Measurements from ENCODE around the gene TRIM56. TPM values are rescaled to one million over a fixed set of nuclear protein-coding genes. Genes with fewer than 3 reads are reported as not detected.
A peak's percentile ranks its signal among the peaks of the same experiment; 100 is the strongest.
"Not testable (repeated sequence)": the region's sequence is repeated elsewhere in the genome, so short reads cannot be mapped to it uniquely, and the experiment has no call there.

The TRIM56 gene
- total and polyA plus RNA-seq, 4 donors, result 9.4 to 58.3 (median 36.7) TPM

DNA sequence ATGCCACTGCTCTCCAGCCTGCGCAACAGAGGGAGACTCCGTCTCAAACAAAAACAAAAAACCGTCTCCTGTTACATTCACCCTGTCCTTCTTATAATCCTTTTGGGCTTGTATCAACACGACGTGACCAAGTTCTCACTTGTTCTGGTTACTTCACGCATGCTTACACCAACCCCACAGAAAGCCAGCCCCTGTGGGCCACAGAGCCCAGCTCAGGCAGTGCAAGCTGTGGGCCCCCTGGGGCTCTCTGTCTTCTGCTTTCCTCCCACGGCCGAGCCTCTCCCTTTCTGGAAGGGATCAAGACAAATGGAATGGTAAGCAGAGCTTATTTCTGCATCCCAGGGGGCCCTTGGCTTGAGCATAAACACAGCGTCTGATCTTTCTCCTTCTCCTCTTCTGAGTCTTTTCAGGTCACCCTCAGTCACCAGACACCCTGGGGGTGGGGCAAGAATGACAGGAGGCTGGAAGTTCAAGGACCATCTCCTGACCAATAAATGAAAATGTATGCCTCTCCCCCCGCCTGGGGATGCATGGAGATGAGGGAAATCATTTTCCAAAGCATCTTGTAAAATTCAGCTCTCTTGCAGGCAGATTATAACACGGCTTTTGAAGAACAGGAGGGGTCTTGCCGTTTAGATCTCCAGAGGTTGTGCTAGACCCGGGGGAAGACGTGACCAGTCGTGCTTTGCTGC lies 19.0 kb upstream of the TRIM56 start:
- 24 to 26% methylated on average over 15 of the region's 15 CpGs for WGBS, 2 donors
- H3K4me1 ChIP-seq (ENCODE audit: control insufficient read depth in 1 of 2, insufficient read depth in 2 of 2, low read length in 2 of 2), result no peaks in the 10 kb centered on the region
- ATAC-seq (ENCODE audit: low FRiP score) (no peak), DNase-seq (peak in 1 of 2 donors; percentile 30)
- intact Hi-C loops (cut with DNase I), result no loop called here
- H3K27ac ChIP-seq (ENCODE audit: low read depth in 1 of 2, low read length in 2 of 2), result no peak overlapping the region
- H3K27me3 ChIP-seq (ENCODE audit: control insufficient read depth in 1 of 2, insufficient read depth in 2 of 2, low read length in 1 of 2), result no peaks in the 10 kb centered on the region
- no peaks in the 10 kb centered on the region for H3K36me3 ChIP-seq (ENCODE audit: control insufficient read depth in 1 of 2, insufficient read depth in 2 of 2, low read length in 1 of 2)
- no peaks in the 10 kb centered on the region for H3K9me3 ChIP-seq (ENCODE audit: control insufficient read depth, low read length)
- no peak overlapping the region for H3K4me3 ChIP-seq (ENCODE audit: low read length in 2 of 2)

DNA sequence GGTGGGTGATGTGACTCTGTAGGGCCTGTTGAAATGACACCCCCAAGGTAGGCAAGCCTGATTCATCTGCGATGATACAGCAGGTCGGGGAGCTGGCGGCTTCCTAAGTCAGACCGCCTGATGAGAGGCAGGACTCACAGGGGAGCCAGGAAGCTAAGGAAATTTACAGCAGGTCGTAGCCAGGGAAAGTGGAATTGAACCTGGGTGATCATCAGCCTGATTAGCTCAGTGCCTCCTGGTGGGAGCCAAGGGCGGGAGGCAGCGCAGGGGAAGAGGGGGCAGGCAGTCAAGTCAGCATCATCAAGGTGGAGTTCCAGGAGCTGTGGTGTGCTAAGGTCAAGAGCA lies 18.5 kb upstream of the TRIM56 start:
- ATAC-seq (ENCODE audit: low FRiP score) (no peak), DNase-seq (peak in 1 of 2 donors; percentile 40)
- 57 to 63% methylated on average over 7 of the region's 7 CpGs for WGBS, 2 donors
- Histone ChIP-seq H3K27me3 (ENCODE audit: control insufficient read depth in 1 of 2, insufficient read depth in 2 of 2, low read length in 1 of 2) (no peaks in the 10 kb centered on the region), H3K36me3 (ENCODE audit: control insufficient read depth in 1 of 2, insufficient read depth in 2 of 2, low read length in 1 of 2) (no peaks in the 10 kb centered on the region), H3K9me3 (ENCODE audit: control insufficient read depth, low read length) (no peaks in the 10 kb centered on the region), H3K4me1 (ENCODE audit: control insufficient read depth in 1 of 2, insufficient read depth in 2 of 2, low read length in 2 of 2) (no peaks in the 10 kb centered on the region), H3K4me3 (ENCODE audit: low read length in 2 of 2) (no peak overlapping the region), H3K27ac (ENCODE audit: low read depth in 1 of 2, low read length in 2 of 2) (no peak overlapping the region)
- intact Hi-C loops (cut with DNase I), result no loop called here

DNA sequence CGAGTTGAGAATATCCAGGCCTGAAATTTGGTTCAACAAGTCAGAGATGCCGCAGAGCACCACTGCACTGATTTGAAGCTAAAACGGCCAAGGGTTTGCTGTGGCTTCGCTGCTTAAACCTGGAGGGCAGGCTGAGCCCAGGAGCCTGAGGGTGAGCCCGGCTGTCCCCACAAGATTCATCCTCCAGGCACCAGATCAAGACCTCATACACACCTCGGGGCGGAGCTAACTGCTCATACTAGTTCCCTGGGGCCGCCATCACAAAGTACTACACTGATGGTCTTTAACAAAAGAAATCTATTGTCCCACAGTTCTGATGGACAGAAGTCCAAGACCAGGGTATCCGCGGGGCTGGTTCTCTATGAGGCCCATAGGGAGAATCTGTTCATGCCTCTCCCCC lies 16.9 kb upstream of the TRIM56 start:
- H3K4me3 ChIP-seq (ENCODE audit: low read length in 2 of 2), result no peak overlapping the region
- no peaks in the 10 kb centered on the region for H3K9me3 ChIP-seq (ENCODE audit: control insufficient read depth, low read length)
- H3K27me3 ChIP-seq (ENCODE audit: control insufficient read depth in 1 of 2, insufficient read depth in 2 of 2, low read length in 1 of 2), result no peaks in the 10 kb centered on the region
- H3K27ac ChIP-seq (ENCODE audit: low read depth in 1 of 2, low read length in 2 of 2), result no peak overlapping the region
- 86 to 87% methylated on average over 10 of the region's 10 CpGs for WGBS, 2 donors
- ATAC-seq (ENCODE audit: low FRiP score), result no peak
- H3K4me1 ChIP-seq (ENCODE audit: control insufficient read depth in 1 of 2, insufficient read depth in 2 of 2, low read length in 2 of 2), result no peaks in the 10 kb centered on the region
- intact Hi-C loops (cut with DNase I), result no loop called here
- DNase-seq, result peak in 1 of 2 donors; percentile 54
- no peaks in the 10 kb centered on the region for H3K36me3 ChIP-seq (ENCODE audit: control insufficient read depth in 1 of 2, insufficient read depth in 2 of 2, low read length in 1 of 2)

DNA sequence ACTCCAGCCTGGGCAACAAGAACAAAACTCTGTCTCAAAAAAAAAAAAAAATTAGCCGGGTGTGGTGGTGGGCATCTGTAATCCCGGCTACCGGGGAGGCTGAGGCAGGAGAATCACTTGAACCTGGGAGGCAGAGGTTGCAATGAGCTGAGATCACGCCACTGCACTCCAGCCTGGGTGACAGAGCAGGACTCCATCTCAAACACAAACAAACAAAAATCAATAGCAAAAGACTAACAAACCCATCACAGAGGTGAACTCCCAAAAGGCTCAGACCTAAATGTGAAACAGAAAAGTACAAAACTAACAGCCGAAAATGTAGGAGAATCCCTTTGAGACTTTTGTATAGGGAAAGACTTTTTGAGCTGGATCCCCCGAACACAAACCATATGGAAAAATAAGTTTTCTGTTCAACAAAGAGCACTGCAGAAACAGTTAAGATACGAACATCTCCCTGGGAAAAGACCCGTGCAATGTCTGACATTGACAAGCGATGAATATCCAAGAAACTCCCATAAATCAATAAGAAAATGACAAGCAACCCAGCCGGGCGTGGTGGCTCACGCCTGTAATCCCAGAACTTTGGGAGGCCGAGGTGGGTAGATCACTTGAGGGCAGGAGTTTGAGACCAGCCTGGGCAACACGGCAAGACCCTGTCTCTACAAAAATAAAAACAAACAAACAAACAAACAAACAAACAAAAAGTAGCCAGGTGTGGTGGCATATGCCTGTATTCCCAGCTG lies 13.7 kb upstream of the TRIM56 start:
- H3K36me3 ChIP-seq (ENCODE audit: control insufficient read depth in 1 of 2, insufficient read depth in 2 of 2, low read length in 1 of 2); intact Hi-C loops (cut with DNase I); H3K9me3 ChIP-seq (ENCODE audit: control insufficient read depth, low read length); H3K4me3 ChIP-seq (ENCODE audit: low read length in 2 of 2); H3K27me3 ChIP-seq (ENCODE audit: control insufficient read depth in 1 of 2, insufficient read depth in 2 of 2, low read length in 1 of 2); ATAC-seq (ENCODE audit: low FRiP score); H3K27ac ChIP-seq (ENCODE audit: low read depth in 1 of 2, low read length in 2 of 2); H3K4me1 ChIP-seq (ENCODE audit: control insufficient read depth in 1 of 2, insufficient read depth in 2 of 2, low read length in 2 of 2): not testable (repeated sequence)
- WGBS, 2 donors, result 66 to 72% methylated on average over 14 of the region's 14 CpGs
- peak; percentile 12 to 24 for DNase-seq

DNA sequence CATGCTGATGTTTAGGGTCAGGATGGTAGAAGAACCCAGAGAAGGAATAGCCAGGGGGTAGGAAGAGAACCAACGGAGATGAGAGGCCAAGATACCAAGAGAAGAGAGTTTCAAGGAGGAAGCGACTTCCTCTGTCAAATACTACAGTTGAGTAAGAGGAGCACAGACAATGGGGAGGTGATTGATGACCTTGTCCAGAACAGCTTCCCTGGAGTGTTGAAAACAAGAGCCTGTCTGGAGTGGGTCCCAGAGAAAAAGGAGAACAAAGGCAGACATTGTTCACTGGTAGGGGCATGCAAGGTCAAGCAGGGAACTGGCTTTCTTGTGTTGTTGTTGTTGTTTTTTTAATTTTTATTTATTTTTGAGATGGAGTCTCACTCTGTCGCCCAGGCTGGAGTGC lies 9.6 kb upstream of the TRIM56 start:
- intact Hi-C loops (cut with DNase I), result loop anchor here in 1 of 2 donors (5.0 kb wide), 1 partner anchor 183 kb away; no protein-coding TSS in a partner anchor
- no peaks in the 10 kb centered on the region for H3K36me3 ChIP-seq (ENCODE audit: control insufficient read depth in 1 of 2, insufficient read depth in 2 of 2, low read length in 1 of 2)
- H3K9me3 ChIP-seq (ENCODE audit: control insufficient read depth, low read length), result no peaks in the 10 kb centered on the region
- no peaks in the 10 kb centered on the region for H3K4me1 ChIP-seq (ENCODE audit: control insufficient read depth in 1 of 2, insufficient read depth in 2 of 2, low read length in 2 of 2)
- WGBS, 2 donors, result 84 to 89% methylated on average over 3 of the region's 3 CpGs
- no peak for ATAC-seq (ENCODE audit: low FRiP score)
- H3K27me3 ChIP-seq (ENCODE audit: control insufficient read depth in 1 of 2, insufficient read depth in 2 of 2, low read length in 1 of 2), result no peaks in the 10 kb centered on the region
- DNase-seq, result peak in 1 of 2 donors; percentile 3
- no peak overlapping the region for H3K27ac ChIP-seq (ENCODE audit: low read depth in 1 of 2, low read length in 2 of 2)
- no peak overlapping the region for H3K4me3 ChIP-seq (ENCODE audit: low read length in 2 of 2)

DNA sequence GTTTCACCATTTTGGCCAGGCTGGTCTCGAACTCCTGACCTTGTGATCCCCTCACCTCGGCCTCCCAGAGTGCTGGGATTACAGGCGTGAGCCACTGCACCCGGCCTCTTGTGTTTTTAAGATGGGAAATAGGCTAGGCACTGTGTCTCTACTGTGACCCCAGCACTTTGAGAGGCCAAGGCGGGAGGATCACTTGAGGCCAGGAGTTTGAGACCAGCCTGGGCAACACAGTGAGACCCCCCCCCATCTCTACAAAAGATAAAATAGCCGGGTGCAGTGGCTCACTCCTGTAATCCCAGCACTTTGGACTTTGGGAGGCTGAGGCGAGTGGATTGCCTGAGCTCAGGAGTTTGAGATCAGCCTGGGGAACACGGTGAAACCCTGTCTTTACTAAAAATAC lies 9.1 kb upstream of the TRIM56 start:
- intact Hi-C loops (cut with DNase I), result loop anchor here in 1 of 2 donors (5.0 kb wide), 1 partner anchor 184 kb away; no protein-coding TSS in a partner anchor
- H3K4me1 ChIP-seq (ENCODE audit: control insufficient read depth in 1 of 2, insufficient read depth in 2 of 2, low read length in 2 of 2); H3K9me3 ChIP-seq (ENCODE audit: control insufficient read depth, low read length); H3K27ac ChIP-seq (ENCODE audit: low read depth in 1 of 2, low read length in 2 of 2); H3K27me3 ChIP-seq (ENCODE audit: control insufficient read depth in 1 of 2, insufficient read depth in 2 of 2, low read length in 1 of 2); ATAC-seq (ENCODE audit: low FRiP score); H3K4me3 ChIP-seq (ENCODE audit: low read length in 2 of 2); H3K36me3 ChIP-seq (ENCODE audit: control insufficient read depth in 1 of 2, insufficient read depth in 2 of 2, low read length in 1 of 2): not testable (repeated sequence)
- DNase-seq, result peak in 1 of 2 donors; percentile 19
- 82 to 85% methylated on average over 8 of the region's 8 CpGs for WGBS, 2 donors

DNA sequence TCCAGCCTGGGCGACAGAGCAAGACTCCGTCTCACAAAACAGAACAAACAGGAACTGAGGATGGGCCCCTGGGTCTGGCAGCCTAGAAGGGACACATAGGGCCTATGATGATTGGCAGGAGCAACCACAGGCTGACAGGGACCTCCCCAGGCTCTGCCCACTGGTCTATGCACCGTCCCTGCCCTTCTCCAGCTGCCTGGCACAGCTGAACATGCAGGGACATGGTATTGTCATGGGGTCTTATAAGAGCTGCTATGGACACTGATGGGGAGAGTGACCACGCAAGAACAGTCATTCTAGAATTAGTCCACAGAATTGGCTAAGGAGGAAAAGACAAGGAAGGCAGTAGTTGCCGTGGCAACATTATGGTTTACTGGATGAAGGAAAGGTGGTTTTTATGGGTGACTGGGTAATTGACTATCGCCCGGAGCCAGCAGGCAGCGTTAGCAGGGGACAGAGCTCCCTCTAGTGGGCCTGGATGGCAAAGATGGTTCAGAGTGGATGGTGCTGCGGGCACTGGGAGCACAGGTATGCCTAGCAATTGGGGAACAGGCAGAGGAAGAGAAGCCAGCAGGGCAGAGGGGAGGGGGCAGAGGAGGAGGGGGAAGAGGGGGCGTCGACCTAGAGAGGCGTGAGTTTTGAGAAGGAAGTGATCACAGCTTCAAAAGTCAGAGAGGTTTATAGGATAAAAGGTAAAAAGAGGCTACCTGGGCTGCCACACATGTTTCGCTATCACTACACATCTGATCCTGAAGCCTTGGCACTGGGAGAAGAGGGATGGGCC lies 7.8 kb upstream of the TRIM56 start:
- Histone ChIP-seq H3K4me1 (ENCODE audit: control insufficient read depth in 1 of 2, insufficient read depth in 2 of 2, low read length in 2 of 2) (no peaks in the 10 kb centered on the region), H3K27me3 (ENCODE audit: control insufficient read depth in 1 of 2, insufficient read depth in 2 of 2, low read length in 1 of 2) (no peaks in the 10 kb centered on the region), H3K4me3 (ENCODE audit: low read length in 2 of 2) (no peak overlapping the region), H3K36me3 (ENCODE audit: control insufficient read depth in 1 of 2, insufficient read depth in 2 of 2, low read length in 1 of 2) (no peaks in the 10 kb centered on the region), H3K9me3 (ENCODE audit: control insufficient read depth, low read length) (no peaks in the 10 kb centered on the region), H3K27ac (ENCODE audit: low read depth in 1 of 2, low read length in 2 of 2) (no peak overlapping the region)
- intact Hi-C loops (cut with DNase I), result loop anchor here in 1 of 2 donors (5.0 kb wide), 1 partner anchor 185 kb away; no protein-coding TSS in a partner anchor
- ATAC-seq (ENCODE audit: low FRiP score) (peak; percentile 82), DNase-seq (peak; percentile 79 to 91)
- WGBS, 2 donors, result 22% methylated on average over 13 of the region's 13 CpGs

DNA sequence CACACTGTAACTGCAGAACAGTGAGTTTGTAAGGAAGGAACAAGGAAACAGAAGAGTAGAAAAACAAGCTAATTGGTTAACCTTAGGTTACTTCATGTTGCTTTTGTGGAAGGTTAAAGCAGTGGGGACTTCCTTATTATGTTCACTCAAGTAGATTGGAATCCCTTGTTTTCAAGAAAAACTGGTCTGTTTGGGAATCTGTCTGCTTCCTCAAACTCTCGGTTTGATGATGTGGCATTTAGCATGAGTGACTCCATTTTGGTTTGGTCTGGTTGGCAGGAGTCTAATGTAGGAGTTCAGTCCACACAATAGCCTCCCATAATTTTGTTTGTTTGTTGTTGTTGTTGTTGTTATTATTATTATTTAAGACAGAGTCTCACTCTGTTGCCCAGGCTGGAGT lies 3.8 kb upstream of the TRIM56 start:
- intact Hi-C loops (cut with DNase I), result no loop called here
- 79 to 90% methylated on average over 1 of the region's 1 CpG for WGBS, 2 donors
- Histone ChIP-seq H3K36me3 (ENCODE audit: control insufficient read depth in 1 of 2, insufficient read depth in 2 of 2, low read length in 1 of 2) (no peaks in the 10 kb centered on the region), H3K4me1 (ENCODE audit: control insufficient read depth in 1 of 2, insufficient read depth in 2 of 2, low read length in 2 of 2) (no peaks in the 10 kb centered on the region), H3K4me3 (ENCODE audit: low read length in 2 of 2) (no peak overlapping the region), H3K27ac (ENCODE audit: low read depth in 1 of 2, low read length in 2 of 2) (no peak overlapping the region), H3K27me3 (ENCODE audit: control insufficient read depth in 1 of 2, insufficient read depth in 2 of 2, low read length in 1 of 2) (no peaks in the 10 kb centered on the region), H3K9me3 (ENCODE audit: control insufficient read depth, low read length) (no peaks in the 10 kb centered on the region)
- DNase-seq (no peak), ATAC-seq (ENCODE audit: low FRiP score) (no peak)
